MV-4-11 (cell line): ENCODE results near the gene PARVG.

Experiments
- DNase-seq: peaks from one replicate; lab custom pipeline; 2025; lab: John Stamatoyannopoulos, UW

Gene PARVG

DNA sequence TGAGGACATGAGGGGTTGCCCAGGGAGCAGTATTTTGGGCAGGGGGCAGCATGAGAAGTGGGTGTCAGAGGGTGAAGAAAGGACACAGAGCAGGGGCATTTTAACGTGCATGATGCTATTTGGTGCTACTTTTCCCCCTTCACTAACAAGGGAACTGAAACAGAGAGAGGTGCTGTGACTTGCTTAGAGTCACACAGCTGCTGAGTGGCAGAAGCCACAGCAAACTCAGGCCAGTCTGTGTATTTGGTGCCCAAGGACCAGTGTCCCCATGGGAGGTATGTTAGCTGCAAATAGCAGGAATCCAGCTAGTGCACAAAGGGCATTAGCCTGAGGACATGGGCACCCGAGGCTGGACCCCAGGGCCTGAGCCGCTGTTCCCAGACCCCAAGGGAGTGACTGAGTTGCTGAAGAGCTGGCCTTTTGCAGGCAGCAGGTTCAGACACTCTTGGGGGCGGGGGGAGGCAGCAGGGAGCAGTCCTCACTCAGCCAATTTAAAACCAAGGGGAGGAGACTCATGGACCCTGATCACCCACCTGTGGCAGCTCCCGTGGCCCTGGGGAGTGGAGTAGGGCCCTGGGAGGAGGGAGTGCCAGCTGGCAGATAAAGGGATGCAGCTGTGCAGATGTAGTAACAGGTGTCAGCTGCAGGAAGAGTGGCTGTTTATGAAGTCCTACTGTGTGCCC, 14.6 kb downstream of the PARVG start:
- no peak for DNase-seq

DNA sequence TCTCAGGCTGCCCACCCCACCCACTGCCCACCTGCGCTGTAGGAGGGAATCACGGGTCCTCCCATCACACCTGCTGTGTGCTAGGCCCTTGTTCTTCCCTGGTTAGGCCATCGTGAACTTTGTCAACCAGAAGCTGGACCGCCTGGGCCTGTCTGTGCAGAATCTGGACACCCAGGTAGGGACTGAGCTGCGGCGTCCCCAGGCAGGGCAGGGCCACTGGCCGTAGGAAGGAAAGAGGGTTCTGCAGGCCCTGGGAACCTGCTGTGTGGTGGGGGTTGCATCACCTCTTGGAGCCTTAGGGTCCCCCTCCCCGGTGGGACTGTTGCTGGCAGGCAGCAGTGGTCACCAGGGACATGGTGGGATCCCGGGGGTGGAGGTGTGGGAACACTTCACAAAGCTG, 15.5 kb downstream of the PARVG start:
- no peak for DNase-seq

DNA sequence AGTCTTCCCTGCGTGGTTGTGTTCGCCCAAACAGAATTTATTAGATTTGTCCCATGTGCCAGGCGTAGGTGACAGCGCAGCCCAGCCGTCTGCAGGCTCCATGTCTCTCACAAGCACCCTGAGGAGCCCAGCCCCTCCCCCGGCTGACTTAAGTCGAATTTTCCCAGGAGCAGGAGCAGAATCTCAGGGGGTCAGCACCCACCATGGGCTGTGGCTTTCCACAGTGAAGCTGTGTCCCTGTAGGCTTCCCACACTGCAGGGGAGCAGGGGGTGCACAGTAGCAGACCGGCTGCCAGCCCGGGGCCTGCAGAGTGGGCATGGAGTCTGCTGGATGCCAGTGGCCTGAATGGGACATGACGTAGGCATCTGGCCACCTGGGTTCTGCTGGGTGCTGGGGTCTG, 16.0 kb downstream of the PARVG start:
- no peak for DNase-seq

DNA sequence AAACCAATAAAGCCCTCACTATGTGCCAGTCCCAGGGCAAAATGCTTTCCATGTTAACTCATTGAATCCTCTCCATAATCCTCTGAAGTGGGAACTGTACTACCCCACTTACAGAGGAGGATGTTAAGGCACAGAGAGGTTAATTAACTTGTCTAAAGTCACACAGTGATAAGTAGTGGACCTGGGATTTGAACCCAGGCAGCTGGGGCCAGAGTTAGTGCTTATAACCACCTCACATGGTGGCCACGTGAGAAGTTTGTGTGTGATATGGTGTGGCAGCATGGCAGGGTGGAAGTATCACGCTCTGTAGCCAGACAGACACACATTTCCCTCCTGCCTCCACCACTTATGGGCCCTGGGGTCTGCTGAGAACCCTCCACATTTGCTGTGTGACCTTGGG, 16.5 kb downstream of the PARVG start:
- no peak for DNase-seq

- no peak for DNase-seq
Observed at GRCh38 chr22:44199164-44199563, 18.4 kb downstream of the PARVG start.

- no peak for DNase-seq
Observed at GRCh38 chr22:44199866-44200265, 19.1 kb downstream of the PARVG start.

GRCh38 chr22:44200451-44200850, 19.7 kb downstream of the PARVG start:
- no peak for DNase-seq

DNA sequence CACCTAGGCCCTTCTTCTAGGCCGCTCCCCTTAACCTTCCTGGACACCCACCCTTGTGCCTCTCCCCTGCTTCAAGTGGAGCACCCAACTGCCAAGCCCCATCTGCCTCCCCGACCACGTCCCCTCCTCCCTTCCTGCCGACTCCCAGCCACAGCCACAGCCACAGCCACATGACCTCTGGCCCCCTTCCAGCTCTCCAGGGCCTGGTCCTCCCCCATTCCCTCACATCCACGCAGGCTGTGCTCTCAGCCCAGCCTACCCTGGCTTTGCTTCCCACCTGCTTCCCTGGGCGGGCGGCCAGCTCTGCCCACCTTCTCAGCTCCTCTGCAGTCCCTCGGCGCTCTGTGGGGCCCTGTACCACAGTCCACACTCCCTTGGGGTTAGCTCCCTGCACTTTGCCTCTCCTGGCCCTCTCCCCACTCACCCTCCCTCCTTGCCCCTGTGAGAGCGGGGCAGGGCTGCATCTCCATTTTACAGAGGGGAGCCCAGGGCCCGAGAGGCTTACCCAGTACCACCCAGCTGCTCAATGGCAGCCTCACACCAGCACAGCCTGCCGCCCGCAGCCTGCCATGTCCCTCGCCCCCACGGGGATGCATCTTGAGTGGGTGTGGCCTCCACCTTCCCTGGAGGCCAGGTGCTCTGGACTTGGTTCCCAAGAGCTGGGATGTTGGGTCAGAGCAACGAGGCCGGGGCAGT, 20.3 kb downstream of the PARVG start:
- DNase-seq = peak; percentile 29

DNA sequence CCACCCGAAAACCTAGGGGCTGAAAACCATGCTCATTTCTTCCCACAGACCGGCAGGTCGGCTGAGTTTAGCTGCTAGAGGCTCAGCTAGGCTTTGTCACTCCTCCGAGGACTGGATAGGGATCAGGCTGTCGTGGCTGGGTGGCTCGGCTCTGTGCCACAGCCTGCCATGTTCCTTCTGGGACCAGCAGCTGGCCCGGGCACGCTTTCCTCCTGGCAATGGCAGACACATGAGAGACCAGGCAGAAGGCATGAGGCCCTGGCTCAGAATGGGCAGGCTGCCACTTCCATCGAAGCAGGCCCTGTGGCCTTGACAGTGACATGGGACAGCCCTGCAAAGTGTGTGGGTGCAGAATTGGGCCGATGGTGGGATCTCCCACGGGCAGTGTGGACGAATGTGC, 20.9 kb downstream of the PARVG start:
- DNase-seq = no peak

GRCh38 chr22:44202261-44202789, 21.6 kb downstream of the PARVG start:
- DNase-seq = no peak

GRCh38 chr22:44203203-44203602, 22.5 kb downstream of the PARVG start:
- DNase-seq = no peak

- no peak for DNase-seq
Observed at GRCh38 chr22:44204739-44205515, 24.2 kb downstream of the PARVG start.

DNA sequence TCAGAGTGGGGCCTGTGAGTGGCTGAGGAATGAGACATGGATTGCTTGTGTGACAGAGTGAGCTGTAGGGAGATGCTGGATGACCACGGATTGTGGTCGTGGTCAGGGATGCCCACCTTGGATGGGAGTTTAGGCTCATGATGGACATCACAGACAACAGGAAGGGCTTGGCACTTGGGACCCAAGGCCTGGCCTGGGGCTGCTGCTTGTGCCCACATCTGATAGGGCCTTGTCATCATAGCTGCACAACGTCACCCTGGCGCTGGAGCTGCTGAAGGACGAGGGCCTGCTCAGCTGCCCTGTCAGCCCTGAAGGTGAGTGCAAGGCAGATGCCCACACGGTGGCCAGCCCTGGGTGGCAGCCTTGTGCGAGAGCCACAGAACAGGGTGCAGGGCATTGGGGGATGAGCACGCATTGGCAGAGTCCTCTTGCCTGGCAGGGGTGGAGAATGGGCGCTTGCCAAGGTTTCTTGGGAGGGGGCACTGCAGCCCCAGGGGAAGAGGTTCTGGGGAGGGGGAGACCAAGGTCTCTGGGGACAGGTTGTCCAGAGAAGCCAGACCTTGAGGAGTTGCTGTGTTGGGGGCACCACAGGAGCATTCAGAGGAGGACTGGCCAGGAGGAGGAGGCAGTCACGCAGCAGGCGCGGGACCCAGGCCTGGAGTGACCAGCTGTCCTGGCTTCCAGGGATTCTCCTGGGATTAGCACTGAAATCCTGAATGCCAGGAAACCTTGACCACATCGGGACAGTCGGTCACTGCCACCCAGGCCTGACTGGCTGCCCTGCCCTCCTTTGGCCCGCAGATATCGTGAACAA, 25.0 kb downstream of the PARVG start:
- no peak for DNase-seq

- DNase-seq = no peak
Observed at GRCh38 chr22:44206330-44206645, 25.6 kb downstream of the PARVG start.

GRCh38 chr22:44206696-44207095, 26.0 kb downstream of the PARVG start:
- no peak for DNase-seq

DNA sequence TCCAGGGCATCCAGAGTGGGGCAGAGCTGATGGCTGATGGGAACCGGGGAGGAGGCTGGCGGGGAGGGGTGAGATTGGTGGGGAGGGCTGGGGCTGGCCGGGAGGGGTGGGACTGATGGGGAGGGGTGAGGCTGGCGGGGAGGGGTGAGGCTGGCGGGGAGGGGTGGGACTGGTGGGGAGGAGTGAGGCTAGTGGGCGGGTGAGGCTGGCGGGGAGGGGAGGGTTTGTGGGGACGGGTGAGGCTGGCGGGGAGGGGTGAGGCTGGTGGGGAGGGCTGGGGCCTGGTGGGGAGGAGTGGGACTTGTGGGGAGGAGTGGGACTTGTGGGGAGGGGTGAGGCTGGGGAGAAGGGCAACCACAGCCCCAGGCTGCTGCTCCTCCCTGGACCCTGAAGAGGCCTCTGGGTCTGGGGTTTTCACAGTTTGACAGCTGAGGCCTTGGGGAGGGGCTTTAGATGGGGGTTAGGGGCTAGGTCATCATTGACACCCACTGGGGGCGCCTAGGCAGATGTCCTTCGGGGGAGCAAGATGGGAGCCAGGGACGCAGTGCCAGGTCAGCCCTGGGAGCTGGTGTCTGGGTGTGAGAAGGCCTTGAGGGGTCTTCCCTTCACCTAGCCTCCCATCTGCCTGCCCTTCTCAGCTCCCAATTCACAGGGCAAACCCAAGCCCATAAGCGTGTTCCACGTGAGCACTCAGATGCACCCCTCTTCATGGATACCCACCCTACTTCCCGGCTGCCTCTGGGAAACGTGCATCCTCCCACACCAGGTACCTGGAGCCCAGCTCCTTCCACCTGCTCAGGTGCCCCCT, 26.7 kb downstream of the PARVG start:
- DNase-seq = no peak

DNA sequence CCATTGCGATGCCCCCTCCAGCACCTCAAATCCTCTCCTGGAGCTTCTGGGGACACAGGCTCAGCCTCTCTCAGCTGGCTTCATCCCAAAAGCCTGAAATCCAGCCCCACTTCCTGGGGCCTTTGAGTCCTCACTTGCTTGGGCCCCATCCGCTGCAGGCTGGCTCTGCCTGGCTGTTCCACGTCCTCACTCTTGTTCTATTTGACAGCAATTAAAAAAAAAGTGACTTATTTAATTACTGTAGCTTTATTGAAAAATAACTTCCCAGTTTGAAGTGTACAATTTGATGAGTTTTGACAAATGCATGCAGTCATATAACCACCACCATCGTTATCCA, 27.2 kb downstream of the PARVG start:
- no peak for DNase-seq

DNA sequence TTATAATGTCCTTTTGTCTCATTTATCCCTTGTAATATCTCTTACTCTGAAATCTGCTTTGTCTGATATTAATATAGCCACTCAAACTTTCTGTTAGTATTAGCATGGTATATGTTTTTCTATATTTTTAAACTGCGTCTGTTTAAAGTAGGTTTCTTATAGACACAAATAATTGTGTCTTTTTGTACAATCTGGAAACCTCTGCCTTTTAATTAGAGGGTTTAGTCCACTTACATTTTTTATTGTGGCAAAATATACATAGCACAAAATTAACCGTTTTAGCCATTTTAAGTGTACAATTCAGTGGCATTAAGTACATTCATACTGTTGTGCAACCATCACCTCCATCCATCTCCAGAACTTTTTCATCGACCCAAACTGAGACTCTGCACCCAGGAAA, 28.6 kb downstream of the PARVG start:
- no peak for DNase-seq

DNA sequence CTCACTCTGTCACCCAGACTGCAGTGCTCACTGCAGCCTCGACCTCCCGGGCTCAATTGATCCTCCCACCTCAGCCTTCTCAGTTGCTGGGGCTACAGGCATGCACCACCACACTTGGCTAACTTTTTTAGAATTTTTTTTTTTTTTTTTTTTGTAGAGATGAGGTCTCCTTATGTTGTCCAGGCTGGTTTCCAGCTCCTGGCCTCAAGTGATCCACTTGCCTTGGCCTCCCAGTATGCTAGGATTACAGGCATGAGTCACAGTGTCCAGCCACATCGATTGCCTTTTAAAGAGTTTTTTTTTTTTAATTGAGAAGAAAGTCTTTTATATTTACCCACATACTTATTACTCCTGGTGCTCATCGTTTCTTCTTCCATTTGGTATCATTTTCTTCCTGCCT, 30.0 kb downstream of the PARVG start:
- no peak for DNase-seq

DNA sequence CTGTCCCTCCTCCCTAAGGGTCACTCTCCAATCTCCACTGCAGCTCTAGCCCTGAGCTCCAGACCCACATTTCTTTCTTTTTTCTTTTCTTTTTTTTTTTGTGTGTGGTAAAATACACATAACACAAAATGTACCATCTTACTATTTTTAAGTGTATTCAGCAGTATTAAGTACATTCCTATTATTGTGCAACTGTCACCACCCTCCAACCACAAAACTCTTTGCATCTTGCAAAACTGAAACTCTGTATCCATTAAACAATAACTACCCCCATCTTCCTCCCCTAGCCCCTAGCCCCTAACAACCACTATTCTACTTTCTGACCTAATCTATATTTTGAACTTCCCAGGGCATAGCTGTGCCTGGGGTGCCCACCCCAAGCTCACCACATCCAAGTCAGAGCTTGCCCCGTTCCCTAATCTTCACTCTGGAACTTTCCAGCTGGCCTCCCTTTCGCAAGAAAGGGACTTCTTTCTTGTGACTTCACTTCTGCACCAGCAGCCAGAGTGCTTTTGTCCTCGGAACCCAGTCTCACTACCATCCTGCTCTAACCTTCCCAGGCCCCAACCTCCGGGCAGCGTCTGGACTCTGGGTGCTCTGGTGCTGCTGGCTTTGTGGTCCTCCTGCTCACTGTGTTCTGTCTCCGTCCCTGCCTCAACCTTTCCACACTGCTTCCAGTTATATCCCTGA, 30.7 kb downstream of the PARVG start:
- DNase-seq = peak; percentile 38
